ENCODE data around the gene TBL1XR1. TPM values are rescaled to one million over a fixed set of nuclear protein-coding genes. Genes with fewer than 3 reads are reported as not detected.

Gene TBL1XR1
- total RNA-seq, 1 experiment from 2014 or later = 175 TPM

DNA sequence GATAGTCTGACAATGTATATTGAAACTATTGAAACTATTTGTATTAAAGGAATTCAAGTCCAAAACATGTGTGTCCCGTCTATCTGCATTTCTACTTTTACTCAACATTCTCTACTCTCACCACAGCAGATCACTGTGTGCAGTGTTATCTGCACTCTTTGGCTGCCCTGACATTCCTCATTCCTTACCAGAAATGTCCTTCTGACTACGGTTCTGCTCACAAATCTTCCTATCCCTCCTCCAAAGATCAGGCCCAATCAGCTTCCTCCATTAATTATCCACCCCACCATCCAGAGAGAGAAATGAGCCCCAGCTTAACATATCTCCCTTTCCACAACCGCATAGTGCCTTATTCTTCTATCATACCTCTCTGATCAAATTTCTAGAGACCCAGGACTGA, 94.7 kb downstream of the TBL1XR1 start:
- Histone ChIP-seq H4K8ac (replicated peaks; ENCODE audit: insufficient read length, low read depth, low read length) (no peak overlapping the region), H3K4me1 (ENCODE audit: insufficient read depth, low read length) (peaks cover 6% of the 10 kb centered on the region; the same call in 1 of the 2 replicates), H2AFZ (ENCODE audit: low read length) (no peak overlapping the region), H3K18ac (ENCODE audit: insufficient read length, low read depth, low read length) (no peak overlapping the region), H3K4ac (ENCODE audit: low read depth, low read length) (no peak overlapping the region), H2BK15ac (ENCODE audit: low read depth, low read length) (no peak overlapping the region), H3K79me1 (ENCODE audit: insufficient read depth, low read depth, low read length, poor library complexity, severe bottlenecking) (peaks cover 5% of the 10 kb centered on the region), H3K4me2 (ENCODE audit: insufficient read depth, insufficient read length, low read length) (no peak overlapping the region), H3K9me3 (ENCODE audit: control insufficient read depth, low read depth, low read length) (no peaks in the 10 kb centered on the region), H3K23me2 (ENCODE audit: insufficient read length, low read depth, low read length, poor library complexity, severe bottlenecking) (no peaks in the 10 kb centered on the region), H3K79me2 (ENCODE audit: insufficient read depth, low read length) (peaks cover 46% of the 10 kb centered on the region; the same call in 1 of the 2 replicates), H3K9ac (ENCODE audit: extremely low read depth, insufficient read length, low read length) (no peak overlapping the region), H2AK5ac (ENCODE audit: insufficient read length, low read length) (no peak overlapping the region), H3K27ac (ENCODE audit: insufficient read length, low read depth, low read length) (no peak overlapping the region), H2BK12ac (ENCODE audit: insufficient read length, low read depth, low read length) (no peak overlapping the region), H3T11ph (ENCODE audit: low read length) (no peak overlapping the region), H4K91ac (ENCODE audit: insufficient read length, low read depth, low read length) (no peak overlapping the region), H4K20me1 (ENCODE audit: control insufficient read depth, insufficient read depth, insufficient read length) (no peaks in the 10 kb centered on the region), H4K5ac (ENCODE audit: insufficient read length, low read depth, low read length) (peak overlapping the region; percentile 92), H2BK5ac (ENCODE audit: insufficient read length, low read length) (no peak overlapping the region), H3K56ac (ENCODE audit: insufficient read length, low read depth, low read length) (no peak overlapping the region), H2BK20ac (ENCODE audit: low read depth, low read length, poor library complexity, severe bottlenecking) (no peak overlapping the region), H2BK120ac (ENCODE audit: low read depth, low read length, poor library complexity, severe bottlenecking) (no peak overlapping the region), H3K14ac (ENCODE audit: insufficient read depth, low read length) (no peak overlapping the region), H3K23ac (ENCODE audit: insufficient read length, low read depth, low read length) (no peak overlapping the region), H3K27me3 (ENCODE audit: insufficient read depth, low read length) (no peaks in the 10 kb centered on the region)
- no CpG with 5 or more reads among the region's 3 CpGs for WGBS (ENCODE audit: extremely low coverage, insufficient read length, low lambda C conversion rate)
- Mint-ChIP-seq H3K27me3 (ENCODE audit: low read depth) (no peaks in the 10 kb centered on the region), H3K4me1 (peaks cover 45 to 52% of the 10 kb centered on the region in 2 experiments), H3K27ac (peak overlapping the region in 2 of 3 experiments; percentile 25 to 58; a peak in 6 of 7 replicates), H3K9me3 (no peaks in the 10 kb centered on the region), H3K4me3 (no peak overlapping the region), H3K36me3 (ENCODE audit: insufficient read depth in 1 of 3, low read depth in 3 of 3) (peaks cover 5 to 6% (median 6%) of the 10 kb centered on the region in 3 experiments; a peak in 5 of 7 replicates)
- TF ChIP-seq, protein P1, sequence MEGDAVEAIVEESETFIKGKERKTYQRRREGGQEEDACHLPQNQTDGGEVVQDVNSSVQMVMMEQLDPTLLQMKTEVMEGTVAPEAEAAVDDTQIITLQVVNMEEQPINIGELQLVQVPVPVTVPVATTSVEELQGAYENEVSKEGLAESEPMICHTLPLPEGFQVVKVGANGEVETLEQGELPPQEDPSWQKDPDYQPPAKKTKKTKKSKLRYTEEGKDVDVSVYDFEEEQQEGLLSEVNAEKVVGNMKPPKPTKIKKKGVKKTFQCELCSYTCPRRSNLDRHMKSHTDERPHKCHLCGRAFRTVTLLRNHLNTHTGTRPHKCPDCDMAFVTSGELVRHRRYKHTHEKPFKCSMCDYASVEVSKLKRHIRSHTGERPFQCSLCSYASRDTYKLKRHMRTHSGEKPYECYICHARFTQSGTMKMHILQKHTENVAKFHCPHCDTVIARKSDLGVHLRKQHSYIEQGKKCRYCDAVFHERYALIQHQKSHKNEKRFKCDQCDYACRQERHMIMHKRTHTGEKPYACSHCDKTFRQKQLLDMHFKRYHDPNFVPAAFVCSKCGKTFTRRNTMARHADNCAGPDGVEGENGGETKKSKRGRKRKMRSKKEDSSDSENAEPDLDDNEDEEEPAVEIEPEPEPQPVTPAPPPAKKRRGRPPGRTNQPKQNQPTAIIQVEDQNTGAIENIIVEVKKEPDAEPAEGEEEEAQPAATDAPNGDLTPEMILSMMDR (conservative IDR thresholded peaks at IDR 0.05) = no peak
- no peak for DNase-seq

Measured in H9 (cell line).